Choroid plexus epithelial cell (primary cell): Measurements from ENCODE around the gene C4orf50.

Source experiments
- DNase-seq: peaks from one replicate; pipeline ENCODE4 v3.0.0-alpha.2; 2010; ENCODE audit warnings: low read depth
- H3K4me3 ChIP-seq: 2 replicates; pipeline ENCODE4 v1.5.1; 2011; ENCODE audit warnings: low read depth, mild to moderate bottlenecking, control low read depth, low read length, moderate library complexity
- CTCF ChIP-seq: conservative IDR thresholded peaks from 2 replicates; pipeline ENCODE4 v1.5.1; 2011; ENCODE audit warnings: low read depth, mild to moderate bottlenecking, control low read depth, inconsistent platforms, low read length, moderate library complexity

Gene C4orf50

GRCh38 chr4:6017800-6018199 is 431 bp downstream of the C4orf50 start:
- DNase-seq: no peak
- no peak for TF ChIP-seq CTCF
- H3K4me3 ChIP-seq: no peak overlapping the region

GRCh38 chr4:6017030-6017429 is 1.2 kb downstream of the C4orf50 start:
- TF ChIP-seq CTCF: no peak
- no peak overlapping the region for H3K4me3 ChIP-seq
- no peak for DNase-seq

GRCh38 chr4:6013564-6013963 is 4.7 kb downstream of the C4orf50 start:
- H3K4me3 ChIP-seq: no peak overlapping the region
- TF ChIP-seq CTCF: no peak
- DNase-seq: no peak

GRCh38 chr4:6012200-6012599 is 6.0 kb downstream of the C4orf50 start:
- H3K4me3 ChIP-seq: no peak overlapping the region
- TF ChIP-seq CTCF: no peak
- no peak for DNase-seq

- no peak overlapping the region for H3K4me3 ChIP-seq
- TF ChIP-seq CTCF: no peak
- peak; percentile 4 for DNase-seq
Measured at GRCh38 chr4:6011686-6012085, 6.5 kb downstream of the C4orf50 start.

GRCh38 chr4:6011271-6011671 is 7.0 kb downstream of the C4orf50 start:
- H3K4me3 ChIP-seq: no peak overlapping the region
- DNase-seq: no peak
- no peak for TF ChIP-seq CTCF

- no peak for DNase-seq
- no peak overlapping the region for H3K4me3 ChIP-seq
- TF ChIP-seq CTCF: no peak
Measured at GRCh38 chr4:6010789-6011188, 7.4 kb downstream of the C4orf50 start.
